A549 treated with AZD9567 at 1 μM for 4 hours (cell line): ENCODE data around the gene TSSK2. TPM values are rescaled to one million over a fixed set of nuclear protein-coding genes. Genes with fewer than 3 reads are reported as not detected.

Experiments used
- total RNA-seq: library from RNA; stranded (reverse); fragments of 200-300 nt; extraction: Qiagen RNA extraction; gene quantifications from 5 replicates; pipeline ENCODE4 v1.2.3, GENCODE V29; 2022; ENCODE audit not compliant: insufficient read depth

The TSSK2 gene
- not detected in 5 replicates for total RNA-seq

DNA sequence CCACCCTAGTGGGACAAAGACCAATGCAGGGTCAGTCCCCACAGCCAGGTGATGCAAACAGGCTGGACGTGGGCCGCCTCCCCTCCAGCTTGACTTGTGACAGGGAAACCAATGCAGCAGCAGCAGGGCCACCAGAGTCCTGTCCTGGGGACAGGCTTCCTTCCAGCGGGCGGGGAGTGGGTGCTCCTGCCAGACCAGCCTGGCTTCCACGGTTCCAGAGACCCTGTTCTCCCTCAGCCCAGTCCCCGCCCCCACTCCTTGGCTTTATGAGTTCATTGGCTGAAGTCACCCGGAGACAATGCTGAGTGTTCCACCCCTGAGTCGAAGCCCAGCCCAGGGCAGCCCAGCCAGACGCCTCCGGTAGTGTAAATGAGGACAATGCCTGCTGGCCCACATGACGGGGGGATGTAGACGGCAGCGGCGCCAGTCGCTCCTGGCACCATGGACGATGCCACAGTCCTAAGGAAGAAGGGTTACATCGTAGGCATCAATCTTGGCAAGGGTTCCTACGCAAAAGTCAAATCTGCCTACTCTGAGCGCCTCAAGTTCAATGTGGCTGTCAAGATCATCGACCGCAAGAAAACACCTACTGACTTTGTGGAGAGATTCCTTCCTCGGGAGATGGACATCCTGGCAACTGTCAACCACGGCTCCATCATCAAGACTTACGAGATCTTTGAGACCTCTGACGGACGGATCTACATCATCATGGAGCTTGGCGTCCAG, at the start of gene TSSK2:
Gene TSSK2, plus strand, starts transcription at position 350 of the 726 bp plus-strand sequence. Its CDS starts 92 bp downstream, at position 442.

DNA sequence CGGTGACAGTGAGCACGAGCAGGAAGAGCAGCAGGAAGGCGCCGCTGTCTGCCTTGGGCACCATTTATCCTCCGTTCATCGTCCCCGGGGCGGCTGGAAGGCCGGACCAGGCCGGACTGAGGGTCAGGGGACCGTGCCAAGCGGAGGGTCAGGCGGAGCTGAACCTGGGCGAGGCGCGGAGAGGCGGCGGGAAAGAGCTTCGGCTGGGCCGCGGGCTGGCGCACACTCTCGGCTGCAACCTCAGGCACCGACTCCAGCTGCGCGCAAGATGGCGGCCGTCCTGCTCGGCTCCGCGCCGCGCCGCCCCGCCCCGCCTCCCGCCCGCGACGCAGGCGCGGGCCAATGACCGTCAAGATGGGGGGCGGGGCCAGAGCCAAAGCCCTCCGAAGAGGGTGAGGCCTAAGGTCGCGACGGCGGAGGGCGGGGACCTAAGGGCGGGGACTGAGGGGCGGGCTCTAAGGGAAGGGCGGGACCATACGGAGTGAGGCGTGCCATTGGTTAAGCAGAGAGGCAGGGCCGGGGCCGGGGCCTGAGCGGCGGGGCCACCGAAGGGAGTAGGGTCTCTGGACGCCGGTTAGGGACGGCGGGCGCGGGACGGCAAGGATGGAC, 8.9 kb upstream of the TSSK2 start, which contains the start of gene DGCR2:
Gene DGCR2, minus strand, starts transcription at position 270 of the 609 bp plus-strand sequence. Its CDS starts 206 bp downstream, at position 64.

DNA sequence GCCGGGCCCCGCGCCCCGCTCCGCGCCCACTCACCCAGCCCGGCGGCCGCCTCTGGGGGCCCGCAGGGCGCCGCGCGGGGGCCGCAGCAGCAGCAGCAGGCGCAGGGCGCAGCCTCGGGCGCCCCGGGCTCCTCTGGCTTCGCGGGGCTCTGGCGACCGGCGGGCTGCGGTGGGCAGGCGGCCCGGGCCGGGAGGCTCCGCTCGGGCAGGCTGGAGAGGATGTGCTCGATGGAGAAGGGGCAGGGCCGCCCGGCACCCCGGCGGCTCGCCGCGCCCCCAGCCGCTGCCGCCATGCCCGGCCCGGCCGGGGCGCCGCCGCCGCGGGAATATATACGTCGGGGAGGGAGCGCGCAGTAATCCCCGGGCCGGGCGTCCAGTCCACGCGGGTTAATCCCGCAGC, 18.9 kb downstream of the TSSK2 start, which contains the start of gene GSC2:
Gene GSC2, minus strand, starts transcription at position 302 of the 400 bp plus-strand sequence. Its CDS starts 9 bp downstream, at position 293.

DNA sequence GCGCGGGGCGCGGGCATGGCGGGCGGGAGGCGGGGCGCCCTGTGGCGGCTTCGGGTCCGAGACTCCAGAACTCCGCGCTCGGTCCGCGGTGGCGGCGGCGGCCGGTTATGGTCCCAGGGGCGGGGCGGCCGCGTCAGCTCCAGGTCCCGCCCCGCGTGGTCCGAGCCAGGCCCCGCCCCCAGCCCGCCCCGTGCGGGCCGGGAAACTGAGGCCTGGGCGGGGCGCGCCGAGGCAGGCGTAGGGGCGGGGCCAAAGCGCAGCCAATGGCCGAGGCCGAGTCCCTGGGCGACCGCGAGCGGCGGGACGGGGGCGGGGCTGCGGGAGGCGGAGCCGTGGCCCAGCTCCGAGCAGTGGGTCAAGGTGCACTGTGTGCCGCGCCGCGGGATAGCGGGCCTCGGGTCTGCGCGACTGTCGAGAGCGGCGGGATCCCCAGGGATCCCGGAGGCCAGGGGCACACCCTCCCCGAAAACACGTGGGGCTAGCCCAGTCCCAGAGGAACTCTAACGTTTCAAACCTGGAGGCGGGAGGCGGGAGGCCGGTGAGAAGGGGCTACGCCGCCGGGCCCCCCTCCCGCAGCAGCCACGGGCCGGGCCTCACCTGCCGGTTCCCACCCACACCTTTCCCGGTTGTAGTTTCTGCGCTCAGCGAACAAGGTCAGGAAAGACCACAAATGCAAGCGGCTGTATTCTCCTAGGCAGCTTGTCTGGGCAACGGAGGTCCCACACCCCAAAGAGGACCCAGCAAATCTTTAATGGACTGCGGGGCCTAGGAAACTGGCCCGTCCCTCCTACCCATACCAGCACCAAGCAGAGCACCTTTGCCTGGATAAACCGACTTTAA, 47.8 kb downstream of the TSSK2 start, which contains the start of gene SLC25A1:
Gene SLC25A1, minus strand, starts transcription at position 80 of the 840 bp plus-strand sequence. Its CDS starts 63 bp downstream, at position 17.

Other genes starting within 250 kb of the TSSK2 start
- gene DGCR6, start 225.0 kb upstream of the TSSK2 start, total RNA-seq: 1.3 to 2.0 TPM (median 1.6 TPM) in 4 of 5 replicates, not detected in the other
- gene PRODH, start 195.0 kb upstream of the TSSK2 start, total RNA-seq: 0.93 to 8.1 TPM (median 1.6 TPM) in 5 replicates
- gene DGCR2, start 8.9 kb upstream of the TSSK2 start, total RNA-seq: 21.0 to 25.3 TPM (median 23.0 TPM) in 5 replicates
- 13.5 to 16.4 TPM (median 13.9 TPM) in 5 replicates for gene ESS2, start 13.3 kb downstream of the TSSK2 start, total RNA-seq
- gene GSC2, start 19.0 kb downstream of the TSSK2 start, total RNA-seq: not detected in 5 replicates
- 55.8 to 65.7 TPM (median 60.0 TPM) in 5 replicates for gene SLC25A1, start 47.4 kb downstream of the TSSK2 start, total RNA-seq
- gene CLTCL1, start 160.4 kb downstream of the TSSK2 start, total RNA-seq: 3.4 to 5.5 TPM (median 4.8 TPM) in 5 replicates